OCI-LY1 (cell line): ENCODE data around the gene OR5AU1.

Source experiments
- EZH2 ChIP-seq: fragments of 200-600 bp; sonication (generic), shearing (Covaris generic); IDR thresholded peaks from 2 replicates; pipeline ENCODE4 v1.8.0; 2017; ENCODE audit warnings: borderline replicate concordance, mixed run types, mild to moderate bottlenecking, antibody characterized with exemption, low read length, moderate library complexity, mixed read lengths
- TF ChIP-seq, protein P1 (sequence below): fragments of 200-600 bp; sonication (generic), shearing (Covaris generic); IDR thresholded peaks from 2 replicates; pipeline ENCODE4 v1.5.1; 2017; ENCODE audit warnings: mild to moderate bottlenecking, antibody characterized with exemption, low read length, moderate library complexity, mixed read lengths

DNA sequence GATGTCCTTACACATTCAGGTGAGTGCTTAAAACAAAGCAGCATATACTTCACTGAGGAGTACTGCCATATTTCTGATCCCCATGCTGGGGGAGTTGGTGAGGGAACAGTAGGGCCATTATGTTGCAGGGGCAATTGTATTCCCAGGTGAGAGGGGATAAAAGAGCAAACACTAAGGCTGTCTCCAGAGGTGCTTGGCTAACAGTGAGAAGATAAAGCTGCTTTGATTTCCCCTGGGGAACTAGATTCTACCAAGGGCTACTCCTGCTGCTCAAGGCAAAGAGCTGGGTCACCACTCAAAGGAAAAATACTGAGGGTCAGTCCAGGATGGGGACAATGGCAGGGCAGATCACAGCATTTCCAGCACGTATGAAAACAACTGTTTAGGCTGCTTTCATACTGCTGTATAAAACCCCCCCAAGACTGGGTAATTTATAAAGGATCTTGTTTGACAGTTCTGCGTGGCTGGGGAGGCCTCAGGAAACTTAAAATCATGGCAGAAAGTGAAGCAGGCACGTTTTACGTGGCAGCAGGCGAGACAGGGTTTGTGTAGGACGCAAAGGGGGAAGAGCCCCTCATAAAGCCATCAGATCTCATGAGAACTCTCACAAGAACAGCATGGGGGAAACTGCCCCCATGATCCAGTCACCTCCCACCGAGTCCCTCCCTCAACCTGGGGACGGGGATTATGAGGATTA lies 47.8 kb upstream of the OR5AU1 start:
- TF ChIP-seq, protein P1, sequence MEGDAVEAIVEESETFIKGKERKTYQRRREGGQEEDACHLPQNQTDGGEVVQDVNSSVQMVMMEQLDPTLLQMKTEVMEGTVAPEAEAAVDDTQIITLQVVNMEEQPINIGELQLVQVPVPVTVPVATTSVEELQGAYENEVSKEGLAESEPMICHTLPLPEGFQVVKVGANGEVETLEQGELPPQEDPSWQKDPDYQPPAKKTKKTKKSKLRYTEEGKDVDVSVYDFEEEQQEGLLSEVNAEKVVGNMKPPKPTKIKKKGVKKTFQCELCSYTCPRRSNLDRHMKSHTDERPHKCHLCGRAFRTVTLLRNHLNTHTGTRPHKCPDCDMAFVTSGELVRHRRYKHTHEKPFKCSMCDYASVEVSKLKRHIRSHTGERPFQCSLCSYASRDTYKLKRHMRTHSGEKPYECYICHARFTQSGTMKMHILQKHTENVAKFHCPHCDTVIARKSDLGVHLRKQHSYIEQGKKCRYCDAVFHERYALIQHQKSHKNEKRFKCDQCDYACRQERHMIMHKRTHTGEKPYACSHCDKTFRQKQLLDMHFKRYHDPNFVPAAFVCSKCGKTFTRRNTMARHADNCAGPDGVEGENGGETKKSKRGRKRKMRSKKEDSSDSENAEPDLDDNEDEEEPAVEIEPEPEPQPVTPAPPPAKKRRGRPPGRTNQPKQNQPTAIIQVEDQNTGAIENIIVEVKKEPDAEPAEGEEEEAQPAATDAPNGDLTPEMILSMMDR = no peak
- TF ChIP-seq EZH2 = no peak
